ENCODE measurements around the gene PPIL4.
A peak's percentile ranks its signal among the peaks of the same experiment; 100 is the strongest.
"Not testable (repeated sequence)": the region's sequence is repeated elsewhere in the genome, so short reads cannot be mapped to it uniquely, and the experiment has no call there.

PPIL4 gene

GRCh38 chr6:149494810-149495209 is 51.0 kb downstream of the PPIL4 start:
- H3K4me3 ChIP-seq (ENCODE audit: low read depth in 1 of 2, low read length in 2 of 2); H3K27ac ChIP-seq (ENCODE audit: low read depth, low read length); H3K9me3 ChIP-seq (ENCODE audit: low read length); H3K36me3 ChIP-seq (ENCODE audit: insufficient read depth, low read length); H3K27me3 ChIP-seq (ENCODE audit: control insufficient read depth in 1 of 2, insufficient read depth in 2 of 2, low read length in 2 of 2); H3K9ac ChIP-seq (ENCODE audit: low read length); H3K4me1 ChIP-seq (ENCODE audit: insufficient read depth, low read length): not testable (repeated sequence)

DNA sequence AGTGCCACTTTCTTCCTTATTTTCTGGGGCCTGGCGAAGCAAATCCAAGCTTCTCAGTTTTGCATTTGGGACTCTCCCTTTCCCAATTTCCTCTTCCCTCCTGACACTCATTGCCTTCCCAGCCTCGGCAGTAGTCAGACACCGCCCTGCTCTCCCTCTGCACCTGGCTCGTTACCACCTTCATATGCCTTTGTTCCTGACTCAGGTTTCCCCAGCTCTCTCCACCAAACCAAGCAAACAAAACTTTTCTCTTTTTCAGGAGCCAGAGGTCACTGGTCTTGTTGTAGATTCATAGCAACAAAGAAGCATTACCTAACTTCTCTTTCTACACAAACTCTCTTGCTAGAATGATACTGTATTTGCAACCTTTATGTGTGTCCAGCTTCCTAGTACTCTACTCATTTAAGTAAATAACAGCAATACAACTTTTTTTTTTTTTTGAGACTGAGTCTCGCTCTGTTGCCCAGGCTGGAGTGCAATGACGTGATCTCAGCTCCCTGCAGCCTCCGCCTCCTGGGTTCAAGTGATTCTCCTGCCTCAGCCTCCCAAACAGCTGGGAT is 52.0 kb downstream of the PPIL4 start:
- no peaks in the 10 kb centered on the region for H3K27me3 ChIP-seq (ENCODE audit: control insufficient read depth in 1 of 2, insufficient read depth in 2 of 2, low read length in 2 of 2)
- H3K9me3 ChIP-seq (ENCODE audit: low read length): no peaks in the 10 kb centered on the region
- no peak overlapping the region for H3K4me3 ChIP-seq (ENCODE audit: low read depth in 1 of 2, low read length in 2 of 2)
- H3K4me1 ChIP-seq (ENCODE audit: insufficient read depth, low read length): no peaks in the 10 kb centered on the region
- H3K27ac ChIP-seq (ENCODE audit: low read depth, low read length): no peak overlapping the region
- H3K9ac ChIP-seq (ENCODE audit: low read length): no peak overlapping the region
- H3K36me3 ChIP-seq (ENCODE audit: insufficient read depth, low read length): no peaks in the 10 kb centered on the region

GRCh38 chr6:149492798-149493343 is 53.0 kb downstream of the PPIL4 start:
- H3K27ac ChIP-seq (ENCODE audit: low read depth, low read length): no peak overlapping the region
- no peaks in the 10 kb centered on the region for H3K36me3 ChIP-seq (ENCODE audit: insufficient read depth, low read length)
- no peaks in the 10 kb centered on the region for H3K27me3 ChIP-seq (ENCODE audit: control insufficient read depth in 1 of 2, insufficient read depth in 2 of 2, low read length in 2 of 2)
- no peaks in the 10 kb centered on the region for H3K4me1 ChIP-seq (ENCODE audit: insufficient read depth, low read length)
- no peak overlapping the region for H3K4me3 ChIP-seq (ENCODE audit: low read depth in 1 of 2, low read length in 2 of 2)
- H3K9ac ChIP-seq (ENCODE audit: low read length): no peak overlapping the region
- H3K9me3 ChIP-seq (ENCODE audit: low read length): no peaks in the 10 kb centered on the region

- H3K4me3 ChIP-seq (ENCODE audit: low read depth in 1 of 2, low read length in 2 of 2): no peak overlapping the region
- H3K36me3 ChIP-seq (ENCODE audit: insufficient read depth, low read length): no peaks in the 10 kb centered on the region
- H3K9ac ChIP-seq (ENCODE audit: low read length): no peak overlapping the region
Measured at GRCh38 chr6:149489967-149490366, 55.9 kb downstream of the PPIL4 start.

DNA sequence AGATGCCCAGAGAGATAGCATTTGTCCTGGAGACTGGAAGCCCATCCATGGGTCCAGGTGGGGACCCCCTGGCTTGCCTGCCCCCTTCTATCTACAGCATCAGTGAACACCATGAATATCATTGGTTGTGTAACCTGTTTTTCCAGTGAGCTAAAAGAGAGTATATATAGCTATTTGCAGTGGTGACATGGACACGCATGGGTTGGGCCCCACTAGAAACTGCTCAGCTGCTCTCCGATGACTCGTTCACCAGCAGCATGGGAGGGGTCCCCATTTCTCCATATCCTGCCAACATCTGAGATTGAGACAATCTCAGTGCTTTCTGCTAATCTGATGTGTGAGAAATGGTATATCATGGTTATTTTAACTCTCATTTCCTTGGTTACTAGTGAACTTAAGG is 57.0 kb downstream of the PPIL4 start:
- no peaks in the 10 kb centered on the region for H3K27me3 ChIP-seq (ENCODE audit: control insufficient read depth in 1 of 2, insufficient read depth in 2 of 2, low read length in 2 of 2)
- no peaks in the 10 kb centered on the region for H3K4me1 ChIP-seq (ENCODE audit: insufficient read depth, low read length)
- no peak overlapping the region for H3K9ac ChIP-seq (ENCODE audit: low read length)
- no peaks in the 10 kb centered on the region for H3K9me3 ChIP-seq (ENCODE audit: low read length)
- no peak overlapping the region for H3K4me3 ChIP-seq (ENCODE audit: low read depth in 1 of 2, low read length in 2 of 2)
- no peaks in the 10 kb centered on the region for H3K36me3 ChIP-seq (ENCODE audit: insufficient read depth, low read length)
- no peak overlapping the region for H3K27ac ChIP-seq (ENCODE audit: low read depth, low read length)

More at GRCh38 chr6:149489967-149490366, 55.9 kb downstream of the PPIL4 start:
- Histone ChIP-seq H3K27ac (ENCODE audit: low read depth, low read length) (no peak overlapping the region), H3K4me1 (ENCODE audit: insufficient read depth, low read length) (no peaks in the 10 kb centered on the region), H3K9me3 (ENCODE audit: low read length) (no peaks in the 10 kb centered on the region), H3K27me3 (ENCODE audit: control insufficient read depth in 1 of 2, insufficient read depth in 2 of 2, low read length in 2 of 2) (no peaks in the 10 kb centered on the region)

GRCh38 chr6:149487316-149487715 is 58.5 kb downstream of the PPIL4 start:
- H3K9me3 ChIP-seq (ENCODE audit: low read length): no peaks in the 10 kb centered on the region
- no peaks in the 10 kb centered on the region for H3K27me3 ChIP-seq (ENCODE audit: control insufficient read depth in 1 of 2, insufficient read depth in 2 of 2, low read length in 2 of 2)
- no peak overlapping the region for H3K9ac ChIP-seq (ENCODE audit: low read length)
- H3K4me3 ChIP-seq (ENCODE audit: low read depth in 1 of 2, low read length in 2 of 2): no peak overlapping the region
- no peak overlapping the region for H3K27ac ChIP-seq (ENCODE audit: low read depth, low read length)
- H3K36me3 ChIP-seq (ENCODE audit: insufficient read depth, low read length): no peaks in the 10 kb centered on the region
- H3K4me1 ChIP-seq (ENCODE audit: insufficient read depth, low read length): no peaks in the 10 kb centered on the region

GRCh38 chr6:149484733-149485700 is 60.8 kb downstream of the PPIL4 start, which contains the start of gene ZC3H12D:
ZC3H12D (minus strand) TSS chr6:149485014; CDS start chr6:149474543, 10,471 bp downstream.
- Histone ChIP-seq H3K4me1 (ENCODE audit: insufficient read depth, low read length) (no peaks in the 10 kb centered on the region), H3K27ac (ENCODE audit: low read depth, low read length) (no peak within 1 kb of the TSS), H3K9ac (ENCODE audit: low read length) (no peak within 1 kb of the TSS), H3K36me3 (ENCODE audit: insufficient read depth, low read length) (no peaks in the 10 kb centered on the region), H3K4me3 (ENCODE audit: low read depth in 1 of 2, low read length in 2 of 2) (no peak within 1 kb of the TSS), H3K9me3 (ENCODE audit: low read length) (no peaks in the 10 kb centered on the region), H3K27me3 (ENCODE audit: control insufficient read depth in 1 of 2, insufficient read depth in 2 of 2, low read length in 2 of 2) (no peaks in the 10 kb centered on the region)

DNA sequence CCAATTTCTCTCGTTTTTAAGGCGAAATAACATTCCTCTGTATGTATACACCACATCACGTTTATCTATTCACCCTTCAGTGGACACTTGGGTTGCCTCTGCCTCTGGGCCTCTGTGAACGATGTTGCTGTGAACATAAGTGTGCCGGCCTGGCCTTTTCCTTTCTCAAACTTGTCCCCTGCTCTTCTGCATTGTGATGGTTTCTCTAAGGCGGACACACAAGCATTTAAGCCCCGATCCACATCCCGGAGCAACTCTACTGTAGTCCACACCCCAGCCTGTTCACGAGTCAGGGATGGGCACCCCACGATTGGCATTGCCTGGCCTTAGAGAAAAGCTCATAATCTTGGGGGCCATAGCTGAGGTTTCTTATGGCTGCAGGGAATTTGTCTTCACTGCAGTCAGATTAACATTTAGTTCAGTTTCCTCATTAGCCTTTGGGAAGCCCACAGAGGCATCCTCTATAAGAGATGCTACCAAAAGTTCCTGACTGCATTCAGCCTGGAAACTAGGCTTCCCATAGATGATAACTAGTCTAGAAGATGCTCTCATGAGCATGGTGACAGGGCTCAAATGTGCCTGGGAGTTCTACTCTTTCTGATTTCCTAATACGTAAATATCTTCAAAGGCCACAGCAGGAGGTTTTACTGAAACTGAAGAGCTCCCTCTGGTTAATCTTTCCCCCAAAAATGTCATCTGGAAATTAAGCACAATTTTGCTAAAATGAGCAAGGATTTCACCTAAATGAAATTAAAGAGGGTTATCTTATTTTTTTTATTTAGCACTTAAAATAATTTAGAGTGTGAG is 61.8 kb downstream of the PPIL4 start:
- H3K27ac ChIP-seq (ENCODE audit: low read depth, low read length): no peak overlapping the region
- H3K9ac ChIP-seq (ENCODE audit: low read length): no peak overlapping the region
- no peak overlapping the region for H3K4me3 ChIP-seq (ENCODE audit: low read depth in 1 of 2, low read length in 2 of 2)
- no peaks in the 10 kb centered on the region for H3K4me1 ChIP-seq (ENCODE audit: insufficient read depth, low read length)
- H3K36me3 ChIP-seq (ENCODE audit: insufficient read depth, low read length): no peaks in the 10 kb centered on the region
- no peaks in the 10 kb centered on the region for H3K9me3 ChIP-seq (ENCODE audit: low read length)
- H3K27me3 ChIP-seq (ENCODE audit: control insufficient read depth in 1 of 2, insufficient read depth in 2 of 2, low read length in 2 of 2): no peaks in the 10 kb centered on the region

- no peak overlapping the region for H3K4me3 ChIP-seq (ENCODE audit: low read depth in 1 of 2, low read length in 2 of 2)
- no peaks in the 10 kb centered on the region for H3K4me1 ChIP-seq (ENCODE audit: insufficient read depth, low read length)
- no peaks in the 10 kb centered on the region for H3K9me3 ChIP-seq (ENCODE audit: low read length)
- no peak overlapping the region for H3K27ac ChIP-seq (ENCODE audit: low read depth, low read length)
- no peaks in the 10 kb centered on the region for H3K27me3 ChIP-seq (ENCODE audit: control insufficient read depth in 1 of 2, insufficient read depth in 2 of 2, low read length in 2 of 2)
- no peaks in the 10 kb centered on the region for H3K36me3 ChIP-seq (ENCODE audit: insufficient read depth, low read length)
- H3K9ac ChIP-seq (ENCODE audit: low read length): no peak overlapping the region
Measured at GRCh38 chr6:149483334-149483725, 62.5 kb downstream of the PPIL4 start.

DNA sequence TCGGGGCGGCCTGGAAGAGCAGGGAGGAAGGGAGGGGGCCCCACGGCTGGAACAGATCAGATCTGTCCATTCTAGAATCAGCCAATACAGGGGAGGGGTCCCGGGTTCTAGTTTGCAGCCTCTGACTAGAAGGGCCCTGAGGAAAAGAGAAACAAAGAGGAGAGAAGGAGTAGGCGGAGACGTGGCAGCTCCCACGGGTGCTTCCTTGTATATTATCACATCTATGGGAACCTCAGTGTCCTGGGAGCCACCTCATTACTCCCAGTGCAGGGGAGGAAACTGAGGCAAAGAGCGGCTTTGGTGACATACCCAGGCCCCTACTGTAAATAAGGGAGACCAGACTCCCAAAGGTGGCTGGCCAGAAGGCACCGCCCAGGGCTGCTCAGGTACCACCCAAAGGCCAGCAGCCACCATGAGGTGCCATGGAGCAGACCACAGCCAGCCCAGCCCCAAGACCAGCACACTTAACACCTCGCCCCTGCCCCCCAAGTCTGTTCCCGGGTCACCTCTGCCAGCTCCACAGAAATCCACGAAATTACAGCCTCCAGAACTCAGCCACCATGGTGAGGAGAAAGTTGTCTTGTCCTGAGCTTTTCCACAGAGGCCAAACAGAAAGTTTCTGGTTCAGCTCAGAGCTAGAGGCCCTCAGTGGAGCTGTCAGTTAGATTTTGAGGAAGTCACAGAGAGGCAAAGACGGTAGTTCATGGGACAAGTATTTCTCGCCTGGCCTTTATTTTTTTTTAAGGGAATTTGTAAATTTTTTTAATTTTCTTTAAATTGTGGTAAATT is 63.1 kb downstream of the PPIL4 start:
- peak overlapping the region; percentile 48 for H3K27ac ChIP-seq (ENCODE audit: low read depth, low read length)
- H3K27me3 ChIP-seq (ENCODE audit: control insufficient read depth in 1 of 2, insufficient read depth in 2 of 2, low read length in 2 of 2): no peaks in the 10 kb centered on the region
- H3K9me3 ChIP-seq (ENCODE audit: low read length): no peaks in the 10 kb centered on the region
- no peaks in the 10 kb centered on the region for H3K4me1 ChIP-seq (ENCODE audit: insufficient read depth, low read length)
- no peak overlapping the region for H3K9ac ChIP-seq (ENCODE audit: low read length)
- H3K36me3 ChIP-seq (ENCODE audit: insufficient read depth, low read length): no peaks in the 10 kb centered on the region
- H3K4me3 ChIP-seq (ENCODE audit: low read depth in 1 of 2, low read length in 2 of 2): peak overlapping the region in 1 of 2 donors; percentile 55

All from muscle layer of colon (tissue), 2 donors.